Panc1 (cell line): Measurements from ENCODE around the gene SPOCK1. TPM values are rescaled to one million over a fixed set of nuclear protein-coding genes. Genes with fewer than 3 reads are reported as not detected.

Experiments
- ATAC-seq: fragments of 200-7000 bp; cut with Tn5 transposase; 2 replicates; pipeline ENCODE4 v1.9.1; 2020; ENCODE audit warnings: mild to moderate bottlenecking, moderate library complexity
- BruUV-seq: library from RNA; stranded (reverse); fragments of 400-500 nt; replicated peaks from 2 replicates; lab custom pipeline; 2021; lab: Mats Ljungman, UMichigan
- CTCF ChIA-PET: fragments of 300-600 bp; sonication (Branson Sonifier 250); formaldehyde crosslinking; loops from one replicate; lab custom pipeline; 2022; ENCODE audit warnings: antibody characterized with exemption; lab: Charles Lee
- POLR2A ChIA-PET: fragments of 300-600 bp; sonication (Branson Sonifier 250); formaldehyde crosslinking; loops from one replicate; lab custom pipeline; 2022; ENCODE audit warnings: antibody characterized with exemption; lab: Charles Lee
- DNase-seq: peaks from one replicate; pipeline ENCODE4 v3.0.0-alpha.2; 2010; ENCODE audit warnings: low read depth, low spot score
- H3K27ac ChIP-seq: 2 replicates; pipeline ENCODE4 v1.5.1; 2011; ENCODE audit warnings: mild to moderate bottlenecking, low read length, inconsistent platforms
- H3K27me3 ChIP-seq: fragments of 200-500 bp; sonication (Bioruptor generic); 2 replicates; pipeline ENCODE4 v1.6.0; 2014; ENCODE audit warnings: low read length, inconsistent platforms; ENCODE audit not compliant: control insufficient read depth, insufficient read depth
- H3K36me3 ChIP-seq: fragments of 200-500 bp; sonication (Bioruptor generic); 2 replicates; pipeline ENCODE4 v1.5.1; 2014; ENCODE audit warnings: inconsistent platforms, mild to moderate bottlenecking, low read length, moderate library complexity; ENCODE audit not compliant: control insufficient read depth, insufficient read depth
- H3K4me1 ChIP-seq: 2 replicates; pipeline ENCODE4 v1.5.1; 2011; ENCODE audit warnings: inconsistent platforms, mild to moderate bottlenecking, low read length, moderate library complexity; ENCODE audit not compliant: control insufficient read depth, insufficient read depth
- H3K4me3 ChIP-seq, 2 experiments: 2 replicates each; pipeline ENCODE4 v1.5.1; 2011 to 2012; ENCODE audit warnings: low read depth in 2 of 2, low read length in 2 of 2, mild to moderate bottlenecking in 2 of 2, inconsistent platforms in 1 of 2, moderate library complexity in 1 of 2
- H3K9me3 ChIP-seq: fragments of 200-500 bp; sonication (Bioruptor generic); 2 replicates; pipeline ENCODE4 v1.5.1; 2014; ENCODE audit warnings: low read depth, mild to moderate bottlenecking, inconsistent platforms, low read length, moderate library complexity; ENCODE audit not compliant: control insufficient read depth, insufficient read depth
- CTCF ChIP-seq: fragments of 450-650 bp; IDR thresholded peaks from 2 replicates; pipeline ENCODE4 v1.5.1; 2017; ENCODE audit warnings: mild to moderate bottlenecking
- POLR2AphosphoS5 ChIP-seq: IDR thresholded peaks from 2 replicates; pipeline ENCODE4 v1.6.1; 2012; ENCODE audit warnings: mild to moderate bottlenecking, low read depth, low read length, moderate library complexity
- REST ChIP-seq, 2 experiments: IDR thresholded peaks; 2 replicates each; pipeline ENCODE4 v1.6.1; 2011 to 2012; ENCODE audit warnings: low read depth in 2 of 2, control low read depth in 1 of 2, low read length in 1 of 2, mild to moderate bottlenecking in 1 of 2, moderate library complexity in 1 of 2; ENCODE audit not compliant: insufficient read depth in 1 of 2
- SIN3A ChIP-seq: IDR thresholded peaks from 2 replicates; pipeline ENCODE4 v1.6.1; 2012; ENCODE audit warnings: low read depth, mild to moderate bottlenecking, low read length, moderate library complexity, borderline replicate concordance; ENCODE audit not compliant: insufficient read depth
- TCF7L2 ChIP-seq: IDR thresholded peaks from 2 replicates; pipeline ENCODE4 v1.6.1; 2011; ENCODE audit warnings: mild to moderate bottlenecking, low read depth, low read length, inconsistent platforms
- in situ Hi-C: cut with HindIII; loops from 2 replicates; pipeline ENCODE4 v1.10.0; 2016; ENCODE audit warnings: low sequenced_read_pairs, low pct_unique_long_range_greater_than_20kb
- intact Hi-C: fragments of 100-400 bp; cut with micrococcal nuclease; formaldehyde crosslinking; loops from one replicate; pipeline ENCODE4 v1.10.0; 2022; ENCODE audit not compliant: unreplicated experiment
- total RNA-seq: library from RNA; stranded (reverse); gene quantifications from one replicate; pipeline ENCODE4 v1.2.1, GENCODE V29; 2021; ENCODE audit not compliant: unreplicated experiment

Gene SPOCK1
- total RNA-seq, 1 experiment from 2014 or later: 15.6 TPM

- ATAC-seq (no peak), DNase-seq (no peak)
- POLR2A ChIA-PET: interaction anchor here (0.6 kb wide), 1 partner anchor 252 kb away, joined by 3 read pairs; no protein-coding TSS in a partner anchor
- no peaks in the 10 kb centered on the region for H3K9me3 ChIP-seq
- CTCF ChIA-PET: no interaction called here
- no peaks in the 10 kb centered on the region for H3K4me1 ChIP-seq
- no peaks in the 10 kb centered on the region for H3K36me3 ChIP-seq
- no TSS peak for BruUV-seq
- no peaks in the 10 kb centered on the region for H3K27me3 ChIP-seq
- H3K27ac ChIP-seq: no peak overlapping the region
- TF ChIP-seq CTCF (no peak), POLR2AphosphoS5 (no peak), SIN3A (no peak), REST (IDR thresholded peaks at IDR 0.05; ENCODE audit: insufficient read depth in 1 of 2, low read depth in 2 of 2, low read length in 1 of 2) (no peak), TCF7L2 (no peak)
- in situ Hi-C loops (no loop called here), intact Hi-C loops (no loop called here)
- H3K4me3 ChIP-seq: no peak overlapping the region
Measured at GRCh38 chr5:136998854-136999357, 500.2 kb downstream of the SPOCK1 start.

GRCh38 chr5:136994154-136994553, 505.0 kb downstream of the SPOCK1 start:
- TF ChIP-seq TCF7L2 (no peak), CTCF (no peak), REST (IDR thresholded peaks at IDR 0.05; ENCODE audit: insufficient read depth in 1 of 2, low read depth in 2 of 2, low read length in 1 of 2) (no peak), SIN3A (no peak), POLR2AphosphoS5 (no peak)
- no peaks in the 10 kb centered on the region for H3K27me3 ChIP-seq
- H3K27ac ChIP-seq: no peak overlapping the region
- intact Hi-C loops: no loop called here
- no TSS peak for BruUV-seq
- ChIA-PET CTCF (no interaction called here), POLR2A (no interaction called here)
- in situ Hi-C loops: no loop called here
- no peaks in the 10 kb centered on the region for H3K36me3 ChIP-seq
- ATAC-seq: no peak
- H3K4me1 ChIP-seq: no peaks in the 10 kb centered on the region
- no peak for DNase-seq
- H3K9me3 ChIP-seq: no peaks in the 10 kb centered on the region
- no peak overlapping the region for H3K4me3 ChIP-seq
